H1 (cell line): Measurements from ENCODE around the gene TMEM237. TPM values are rescaled to one million over a fixed set of nuclear protein-coding genes. Genes with fewer than 3 reads are reported as not detected.

Experiments used
- BACH1 ChIP-seq: IDR thresholded peaks from 2 replicates; pipeline ENCODE4 v1.6.1; 2012; ENCODE audit warnings: low read length, improper control_type of control experiment
- CBX8 ChIP-seq: fragments of 300-800, 300-1000 bp; sonication (generic); IDR thresholded peaks from 2 replicates; pipeline ENCODE4 v1.7.1; 2016; ENCODE audit warnings: low read depth, low read length, borderline replicate concordance
- CTBP2 ChIP-seq: IDR thresholded peaks from 2 replicates; pipeline ENCODE4 v1.7.0; 2011; ENCODE audit warnings: borderline replicate concordance, mild to moderate bottlenecking, moderate library complexity, mixed read lengths, low read length; ENCODE audit not compliant: insufficient read depth, insufficient read length
- POLR2AphosphoS5 ChIP-seq: IDR thresholded peaks from 2 replicates; pipeline ENCODE4 v1.6.1; 2011; ENCODE audit warnings: low read depth, low read length
- SIN3A ChIP-seq, 2 experiments: IDR thresholded peaks in 1 of 2; conservative IDR thresholded peaks in 1 of 2; 2 replicates each; pipeline ENCODE4 v1.6.1; 2011 to 2012; ENCODE audit warnings: low read length in 2 of 2, improper control_type of control experiment in 1 of 2, low read depth in 1 of 2, mild to moderate bottlenecking in 1 of 2
- YY1 ChIP-seq: IDR thresholded peaks from 2 replicates; pipeline ENCODE4 v1.6.1; 2011; ENCODE audit warnings: low read depth, mild to moderate bottlenecking, low read length
- polyA plus RNA-seq, 7 experiments: library from polyadenylated mRNA; depleted of rRNA in 3 of 7; stranded (reverse) in 5 of 7; unstranded in 2 of 7; fragments of >200 nt in 5 of 7; fragments of 200-250 nt in 2 of 7; gene quantifications; 1 replicate in 5 of 7; 2 replicates in 1 of 7; 4 replicates in 1 of 7; pipeline versions ENCODE4 v1.2.1 to v1.2.3, GENCODE V29; 2011 to 2013; ENCODE audit warnings: missing spikeins in 2 of 7, mixed read lengths in 2 of 7
- total RNA-seq: library from RNA; stranded (reverse); fragmentation: NEBNext Ultra II Directional; extraction: Animal tissue kit (Norgen Biotek cat#: 25700); gene quantifications from 2 replicates; pipeline ENCODE4 v1.2.1, GENCODE V29; 2021
- TF ChIP-seq, protein P1 (sequence below): IDR thresholded peaks from 2 replicates; pipeline ENCODE4 v1.6.1; 2011; ENCODE audit warnings: low read length, improper control_type of control experiment

Gene TMEM237
- total and polyA plus RNA-seq, 2 of the 8 experiments (the other 6 are each of a cell fraction or from before 2014, with no cell fraction given), result 26.1 to 41.0 TPM

DNA sequence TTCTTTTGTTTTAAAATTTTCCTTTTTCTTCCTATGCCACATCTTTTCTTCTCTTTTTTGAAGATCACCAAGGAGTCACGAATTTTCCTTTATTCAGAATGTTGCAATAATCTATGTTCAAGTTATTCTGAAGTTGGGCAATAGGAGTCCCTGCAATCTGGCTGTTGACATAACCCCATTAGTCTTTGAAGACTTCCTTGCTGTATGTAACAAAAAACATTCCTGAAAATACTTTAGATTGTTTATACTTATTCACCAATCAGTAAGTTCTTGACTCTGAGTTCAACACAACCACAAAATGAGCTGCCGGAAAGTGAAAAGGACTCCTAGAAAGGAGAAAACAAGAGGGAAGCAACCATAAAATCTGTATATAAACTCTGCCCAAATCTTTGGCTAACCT lies 62.8 kb downstream of the TMEM237 start (continued):
- TF ChIP-seq YY1, result no peak
- no peak for TF ChIP-seq CBX8
- TF ChIP-seq, protein P1, sequence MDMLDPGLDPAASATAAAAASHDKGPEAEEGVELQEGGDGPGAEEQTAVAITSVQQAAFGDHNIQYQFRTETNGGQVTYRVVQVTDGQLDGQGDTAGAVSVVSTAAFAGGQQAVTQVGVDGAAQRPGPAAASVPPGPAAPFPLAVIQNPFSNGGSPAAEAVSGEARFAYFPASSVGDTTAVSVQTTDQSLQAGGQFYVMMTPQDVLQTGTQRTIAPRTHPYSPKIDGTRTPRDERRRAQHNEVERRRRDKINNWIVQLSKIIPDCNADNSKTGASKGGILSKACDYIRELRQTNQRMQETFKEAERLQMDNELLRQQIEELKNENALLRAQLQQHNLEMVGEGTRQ, result no peak
- no peak for TF ChIP-seq BACH1
- no peak for TF ChIP-seq POLR2AphosphoS5
- no peak for TF ChIP-seq SIN3A (conservative IDR thresholded peaks at IDR 0.05 in 1 of 2, IDR thresholded peaks at IDR 0.05 in 1 of 2; ENCODE audit: low read depth in 1 of 2, low read length in 2 of 2)
- no peak for TF ChIP-seq CTBP2
- TF ChIP-seq, all 59 proteins: peak for 0
